ENCODE data around the gene RETREG1. TPM values are rescaled to one million over a fixed set of nuclear protein-coding genes. Genes with fewer than 3 reads are reported as not detected.

RETREG1 gene
- total and polyA plus RNA-seq, 2 donors (not counting 3 experiments of a cell fraction or from before 2014, with no cell fraction given): 0.46 TPM; not detected in 1

DNA sequence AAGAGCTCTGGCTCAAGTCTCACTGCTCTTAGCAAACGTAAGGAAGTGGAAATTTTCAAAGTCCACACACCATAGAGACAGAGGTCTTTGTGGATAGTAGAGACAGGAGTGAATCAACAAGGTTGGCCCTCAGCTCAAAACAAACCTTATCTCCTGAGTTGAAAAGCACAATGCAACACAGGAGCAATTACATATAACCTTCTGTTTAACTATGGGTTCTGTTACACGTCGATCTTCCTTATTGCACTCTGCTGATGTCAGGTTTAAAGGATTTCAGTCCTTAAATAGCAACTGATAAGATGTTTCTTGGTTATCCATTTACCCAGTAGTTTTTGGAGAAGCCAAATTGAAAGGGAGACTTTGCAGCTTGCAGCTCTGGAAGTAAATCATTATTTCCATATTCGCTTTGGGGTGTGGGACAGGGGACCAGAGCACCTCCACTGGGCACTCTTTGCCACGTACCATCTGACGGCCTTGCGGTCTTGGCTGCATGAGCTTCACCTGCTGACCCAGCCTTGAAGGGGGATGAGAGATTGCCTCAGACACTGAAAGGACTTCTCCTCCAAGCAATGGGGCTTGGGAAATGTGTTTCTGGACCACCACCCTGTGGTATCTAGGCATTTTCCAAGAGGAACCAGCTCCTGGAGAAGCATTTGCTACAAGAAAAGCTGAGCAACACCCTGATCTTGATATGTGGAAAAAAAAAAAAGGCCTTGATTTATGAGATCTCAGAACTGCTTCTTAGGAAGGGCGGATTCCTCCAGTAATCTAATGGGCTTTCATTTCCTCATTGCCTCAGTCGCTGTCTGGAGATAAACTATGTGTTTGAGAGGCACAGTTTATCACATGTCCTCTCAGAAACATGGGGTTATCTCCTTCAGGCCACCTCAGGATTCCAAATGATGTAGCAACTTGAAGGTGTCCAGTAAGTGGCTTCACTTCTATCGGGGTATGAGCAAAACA is 95.0 kb downstream of the RETREG1 start:
- Histone ChIP-seq H3K27me3 (ENCODE audit: control insufficient read depth in 2 of 2, insufficient read depth in 2 of 2, low read length in 2 of 2) (peaks cover 0 to 4% of the 10 kb centered on the region in 2 experiments), H3K79me2 (ENCODE audit: control insufficient read depth, insufficient read depth, low read length) (no peaks in the 10 kb centered on the region), H3K9me3 (replicated peaks; ENCODE audit: control insufficient read depth, insufficient read depth, low read length) (no peaks in the 10 kb centered on the region), H3K9ac (replicated peaks; ENCODE audit: extremely low read depth, insufficient read depth, low read length) (no peak overlapping the region), H3K27ac (ENCODE audit: insufficient read depth, low read depth, low read length) (no peak overlapping the region), H3K4me3 (replicated peaks in 1 of 3; ENCODE audit: insufficient read depth in 1 of 3, low read depth in 1 of 3, low read length in 3 of 3) (no peak overlapping the region), H3K36me3 (ENCODE audit: control insufficient read depth in 2 of 2, extremely low read depth in 1 of 2, insufficient read depth in 2 of 2, low read length in 2 of 2) (no peaks in the 10 kb centered on the region), H2AFZ (ENCODE audit: low read depth, low read length) (no peak overlapping the region), H3K4me2 (ENCODE audit: insufficient read depth, low read length) (no peak overlapping the region), H3K4me1 (ENCODE audit: control insufficient read depth, extremely low read depth, insufficient read depth, low read length) (no peaks in the 10 kb centered on the region), H3K9me1 (replicated peaks; ENCODE audit: control insufficient read depth, extremely low read depth, insufficient read depth, low read length) (no peaks in the 10 kb centered on the region), H4K20me1 (replicated peaks; ENCODE audit: control insufficient read depth, extremely low read depth, insufficient read depth, low read length) (no peaks in the 10 kb centered on the region)
- no peak for DNase-seq (ENCODE audit: low read depth, low spot score)
- POLR2A ChIA-PET: interaction anchor here (0.7 kb wide), 1 partner anchor 1978 kb away, joined by 3 read pairs; no protein-coding TSS in a partner anchor
- intact Hi-C loops (cut with micrococcal nuclease) (no loop called here), dilution Hi-C loops (cut with MboI; ENCODE audit: extremely low pct_ligation_motif_present, low sequenced_read_pairs) (no loop called here)
- no peak for TF ChIP-seq JUN (IDR thresholded peaks at IDR 0.05; ENCODE audit: borderline replicate concordance, insufficient read depth, insufficient read length, low read depth)
- no peak for TF ChIP-seq POLR2A (IDR thresholded peaks at IDR 0.05; ENCODE audit: low read depth, low read length)
- TF ChIP-seq, protein P1, sequence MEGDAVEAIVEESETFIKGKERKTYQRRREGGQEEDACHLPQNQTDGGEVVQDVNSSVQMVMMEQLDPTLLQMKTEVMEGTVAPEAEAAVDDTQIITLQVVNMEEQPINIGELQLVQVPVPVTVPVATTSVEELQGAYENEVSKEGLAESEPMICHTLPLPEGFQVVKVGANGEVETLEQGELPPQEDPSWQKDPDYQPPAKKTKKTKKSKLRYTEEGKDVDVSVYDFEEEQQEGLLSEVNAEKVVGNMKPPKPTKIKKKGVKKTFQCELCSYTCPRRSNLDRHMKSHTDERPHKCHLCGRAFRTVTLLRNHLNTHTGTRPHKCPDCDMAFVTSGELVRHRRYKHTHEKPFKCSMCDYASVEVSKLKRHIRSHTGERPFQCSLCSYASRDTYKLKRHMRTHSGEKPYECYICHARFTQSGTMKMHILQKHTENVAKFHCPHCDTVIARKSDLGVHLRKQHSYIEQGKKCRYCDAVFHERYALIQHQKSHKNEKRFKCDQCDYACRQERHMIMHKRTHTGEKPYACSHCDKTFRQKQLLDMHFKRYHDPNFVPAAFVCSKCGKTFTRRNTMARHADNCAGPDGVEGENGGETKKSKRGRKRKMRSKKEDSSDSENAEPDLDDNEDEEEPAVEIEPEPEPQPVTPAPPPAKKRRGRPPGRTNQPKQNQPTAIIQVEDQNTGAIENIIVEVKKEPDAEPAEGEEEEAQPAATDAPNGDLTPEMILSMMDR (IDR thresholded peaks at IDR 0.05; ENCODE audit: extremely low read depth in 1 of 2, insufficient read depth in 1 of 2, low read depth in 1 of 2, low read length in 2 of 2): no peak
- no peak for TF ChIP-seq GATA2 (IDR thresholded peaks at IDR 0.05; ENCODE audit: insufficient read depth, insufficient read length, low read depth, low read length)
- TF ChIP-seq, protein P2, sequence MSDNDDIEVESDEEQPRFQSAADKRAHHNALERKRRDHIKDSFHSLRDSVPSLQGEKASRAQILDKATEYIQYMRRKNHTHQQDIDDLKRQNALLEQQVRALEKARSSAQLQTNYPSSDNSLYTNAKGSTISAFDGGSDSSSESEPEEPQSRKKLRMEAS (IDR thresholded peaks at IDR 0.05; ENCODE audit: insufficient read depth, insufficient read length): no peak
- no peak for TF ChIP-seq MYC (IDR thresholded peaks at IDR 0.05; ENCODE audit: low read depth, low read length)
- no peak for TF ChIP-seq POLR2AphosphoS5 (IDR thresholded peaks at IDR 0.05; ENCODE audit: insufficient read depth, low read depth, low read length)
- no peak for TF ChIP-seq FOS (IDR thresholded peaks at IDR 0.05; ENCODE audit: borderline replicate concordance, insufficient read depth, low read length)
- no peak for TF ChIP-seq EZH2 (IDR thresholded peaks at IDR 0.05; ENCODE audit: borderline replicate concordance, low read depth, low read length, severe bottlenecking)
- FAIRE-seq: no peak
- no TSS peak for BruUV-seq (replicated peaks)
- CTCF ChIA-PET: interaction anchor here (0.8 to 2.1 kb wide), 2 partner anchors 31 to 66 kb away, joined by 3 to 6 read pairs; no protein-coding TSS in a partner anchor
